HEK293T (cell line): ENCODE data around the gene STRADB.

Experiments
- BHLHE40 ChIP-seq: fragments of 450-650 bp; IDR thresholded peaks from 2 replicates; pipeline ENCODE4 v1.6.1; 2016; ENCODE audit warnings: mild to moderate bottlenecking, moderate library complexity, borderline replicate concordance
- ELF4 ChIP-seq: fragments of 450-650 bp; IDR thresholded peaks from 2 replicates; pipeline ENCODE4 v1.6.1; 2017; ENCODE audit warnings: antibody characterized with exemption
- FOXA1 ChIP-seq: fragments of 450-650 bp; IDR thresholded peaks from 2 replicates; pipeline ENCODE4 v1.6.1; 2016; ENCODE audit warnings: mild to moderate bottlenecking
- FOXM1 ChIP-seq: fragments of 450-650 bp; IDR thresholded peaks from 2 replicates; pipeline ENCODE4 v1.6.1; 2017; ENCODE audit warnings: mild to moderate bottlenecking, borderline replicate concordance
- NFRKB ChIP-seq: fragments of 450-650 bp; IDR thresholded peaks from 2 replicates; pipeline ENCODE4 v1.6.1; 2016; ENCODE audit warnings: mild to moderate bottlenecking, moderate library complexity

GRCh38 chr2:201450954-201451291 is 617 bp upstream of the STRADB start:
- TF ChIP-seq BHLHE40: no peak
- no peak for TF ChIP-seq ELF4
- TF ChIP-seq NFRKB: no peak
- no peak for TF ChIP-seq FOXM1
- TF ChIP-seq FOXA1: no peak
